ENCODE data around the gene KIAA0232. TPM values are rescaled to one million over a fixed set of nuclear protein-coding genes. Genes with fewer than 3 reads are reported as not detected.

Gene KIAA0232
- total RNA-seq, 4 donors from 2014 or later: 19.2 to 52.1 (median 24.6) TPM

DNA sequence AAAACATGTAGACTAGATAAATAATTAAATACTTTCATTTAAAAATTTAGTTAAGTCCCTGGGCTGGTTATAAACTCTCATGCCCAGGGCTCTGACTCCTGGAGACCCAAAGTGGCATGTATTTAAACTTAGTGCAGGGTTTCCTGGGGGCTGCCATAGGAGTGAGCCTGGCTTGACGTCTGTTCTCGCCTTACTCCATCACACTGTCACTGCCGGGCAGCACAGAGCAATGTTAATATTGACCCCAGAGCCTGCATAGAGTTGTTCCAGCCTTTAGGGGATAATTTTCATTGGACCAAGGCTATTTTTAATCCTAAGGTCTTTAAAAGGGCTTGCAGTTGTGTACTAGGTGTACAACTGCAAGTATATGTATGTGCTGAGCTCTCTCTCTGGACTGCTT is 31.2 kb downstream of the KIAA0232 start:
- no peak overlapping the region for H3K4me3 ChIP-seq (ENCODE audit: low read depth, poor library complexity, severe bottlenecking)
- TF ChIP-seq CTCF (IDR thresholded peaks at IDR 0.05) (no peak), POLR2A (IDR thresholded peaks at IDR 0.05) (no peak)
- WGBS, 2 donors: 94 to 96% methylated on average over 3 of the region's 3 CpGs
- DNase-seq (ENCODE audit: low spot score in 2 of 2): no peak
- intact Hi-C loops (cut with DNase I; ENCODE audit: low total_unique reads): no loop called here

- intact Hi-C loops (cut with DNase I; ENCODE audit: low total_unique reads): no loop called here
- TF ChIP-seq CTCF (IDR thresholded peaks at IDR 0.05) (no peak), POLR2A (IDR thresholded peaks at IDR 0.05) (no peak)
- 85 to 87% methylated on average over 9 of the region's 9 CpGs for WGBS, 2 donors
- no peak overlapping the region for H3K4me3 ChIP-seq (ENCODE audit: low read depth, poor library complexity, severe bottlenecking)
- DNase-seq (ENCODE audit: low spot score in 2 of 2): no peak
Measured at GRCh38 chr4:6815029-6815836, 32.7 kb downstream of the KIAA0232 start.

DNA sequence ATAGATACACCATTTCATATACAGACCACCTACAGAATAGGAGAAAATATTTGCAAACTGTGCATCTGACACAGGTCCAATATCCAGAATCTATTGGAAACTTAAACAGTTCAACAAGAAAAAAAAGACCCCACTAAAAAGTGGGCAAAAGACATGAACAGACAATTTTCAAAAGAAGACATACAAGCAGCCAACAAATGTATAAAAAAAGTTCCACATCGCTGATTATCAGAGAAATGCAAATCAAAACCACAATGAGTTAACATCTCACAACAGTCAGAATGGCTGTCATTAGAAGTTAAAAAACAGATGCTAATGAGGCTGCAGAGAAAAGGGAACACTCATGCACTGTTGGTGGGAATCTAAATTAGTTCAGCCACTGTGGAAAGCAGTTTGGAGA is 36.8 kb downstream of the KIAA0232 start:
- intact Hi-C loops (cut with DNase I; ENCODE audit: low total_unique reads): no loop called here
- no peak overlapping the region for H3K4me3 ChIP-seq (ENCODE audit: low read depth, poor library complexity, severe bottlenecking)
- no peak for DNase-seq (ENCODE audit: low spot score in 2 of 2)
- WGBS, 2 donors: 85 to 89% methylated on average over 1 of the region's 1 CpG
- TF ChIP-seq CTCF (IDR thresholded peaks at IDR 0.05): no peak
- no peak for TF ChIP-seq POLR2A (IDR thresholded peaks at IDR 0.05)

- whole genome bisulfite sequencing, 2 donors: 91 to 96% methylated on average over 1 of the region's 1 CpG
- no peak for DNase-seq (ENCODE audit: low spot score in 2 of 2)
- no peak overlapping the region for H3K4me3 ChIP-seq (ENCODE audit: low read depth, poor library complexity, severe bottlenecking)
- TF ChIP-seq CTCF (IDR thresholded peaks at IDR 0.05): no peak
- no peak for TF ChIP-seq POLR2A (IDR thresholded peaks at IDR 0.05)
- intact Hi-C loops (cut with DNase I; ENCODE audit: low total_unique reads): no loop called here
Measured at GRCh38 chr4:6820695-6821094, 38.2 kb downstream of the KIAA0232 start.

DNA sequence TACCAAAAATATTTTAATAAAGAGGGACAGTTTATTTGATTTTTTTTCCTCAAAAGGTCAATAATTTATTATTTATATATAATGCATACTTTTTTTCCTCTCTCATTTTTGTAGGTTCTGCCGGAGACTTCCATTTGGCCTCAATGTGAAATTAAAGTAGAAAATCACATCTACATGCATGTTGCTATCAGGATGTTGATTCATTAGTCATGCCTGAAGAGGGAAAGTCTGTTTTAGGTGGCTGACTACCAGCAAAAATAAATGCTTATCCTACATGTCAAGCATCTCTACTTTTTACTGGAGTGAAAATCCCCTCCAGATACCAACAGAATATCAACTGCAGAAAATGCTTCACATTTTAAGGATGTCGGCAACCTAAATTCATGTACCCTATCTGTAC is 41.5 kb downstream of the KIAA0232 start:
- no peak for DNase-seq (ENCODE audit: low spot score in 2 of 2)
- H3K4me3 ChIP-seq (ENCODE audit: low read depth, poor library complexity, severe bottlenecking): no peak overlapping the region
- intact Hi-C loops (cut with DNase I; ENCODE audit: low total_unique reads): no loop called here
- 90 to 97% methylated on average over 2 of the region's 2 CpGs for WGBS, 2 donors
- TF ChIP-seq CTCF (IDR thresholded peaks at IDR 0.05): no peak
- TF ChIP-seq POLR2A (IDR thresholded peaks at IDR 0.05): no peak
